Esophagus muscularis mucosa (tissue), 4 donors: ENCODE measurements around the gene XK. TPM values are rescaled to one million over a fixed set of nuclear protein-coding genes. Genes with fewer than 3 reads are reported as not detected.
A peak's percentile ranks its signal among the peaks of the same experiment; 100 is the strongest.

ENCODE experiments used
- DNase-seq: peaks from one replicate; pipeline ENCODE4 v3.0.0-alpha.2; 2017; ENCODE audit errors: extremely low spot score
- H3K27ac ChIP-seq, 4 donors: fragments of 200-600 bp; sonication (generic); replicated peaks in 1 of 4; 1 replicate in 3 of 4; 2 replicates in 1 of 4; pipeline ENCODE4 v1.5.1; 2016 to 2019; ENCODE audit warnings: mild to moderate bottlenecking in 1 of 4
- H3K27me3 ChIP-seq, 4 donors: fragments of 200-600 bp; sonication (generic); one replicate each; pipeline versions ENCODE4 v1.5.1 to v1.6.0; 2016 to 2019
- H3K36me3 ChIP-seq, 4 donors: fragments of 200-600 bp; sonication (generic); one replicate each; pipeline ENCODE4 v1.5.1; 2016 to 2019
- H3K4me1 ChIP-seq, 4 donors: fragments of 200-600 bp; sonication (generic); one replicate each; pipeline ENCODE4 v1.5.1; 2016 to 2019
- H3K4me3 ChIP-seq, 4 donors: fragments of 200-600 bp; sonication (generic); 1 replicate in 2 of 4; 2 replicates in 2 of 4; pipeline ENCODE4 v1.5.1; 2016 to 2019; ENCODE audit warnings: mild to moderate bottlenecking in 4 of 4, moderate library complexity in 1 of 4
- H3K9me3 ChIP-seq, 4 donors: fragments of 200-600 bp; sonication (generic); 1 replicate in 3 of 4; 2 replicates in 1 of 4; pipeline ENCODE4 v1.5.1; 2016 to 2019
- EP300 ChIP-seq: sonication (generic); formaldehyde crosslinking; IDR thresholded peaks from one replicate; pipeline ENCODE4 v1.6.1; 2017; ENCODE audit warnings: antibody characterized with exemption
- POLR2A ChIP-seq: fragments of 450-650 bp; IDR thresholded peaks from one replicate; pipeline ENCODE4 v1.6.1; 2017; ENCODE audit warnings: antibody characterized with exemption, moderate library complexity, mild to moderate bottlenecking, low read depth
- POLR2AphosphoS5 ChIP-seq, 2 donors: sonication (generic); formaldehyde crosslinking; IDR thresholded peaks; one replicate each; pipeline ENCODE4 v1.6.1; 2017; ENCODE audit warnings: antibody characterized with exemption in 2 of 2
- WGBS: methylation state at CpG from one replicate; pipeline ENCODE4 v1.1.5; 2018; 5-methylcytosine and 5-hydroxymethylcytosine counted together
- intact Hi-C: fragments of 100-400 bp; cut with DNase I; formaldehyde crosslinking; loops from one replicate; pipeline ENCODE4 v1.15.1; 2023
- total RNA-seq, 4 donors: library from RNA; depleted of rRNA; stranded (reverse); fragments of >200 nt; gene quantifications; one replicate each; pipeline versions ENCODE4 v1.1.0 to v1.2.1, GENCODE V29; 2016
- TF ChIP-seq, protein P1 (sequence below), 3 experiments: fragments of 200-600 bp in 2 of 3; fragments of 450-650 bp in 1 of 3; sonication (generic) in 2 of 3; IDR thresholded peaks; one replicate each; pipeline ENCODE4 v1.5.1; 2017 to 2019; ENCODE audit warnings: antibody characterized with exemption in 3 of 3, mild to moderate bottlenecking in 2 of 3, moderate library complexity in 1 of 3

The XK gene, protein sequence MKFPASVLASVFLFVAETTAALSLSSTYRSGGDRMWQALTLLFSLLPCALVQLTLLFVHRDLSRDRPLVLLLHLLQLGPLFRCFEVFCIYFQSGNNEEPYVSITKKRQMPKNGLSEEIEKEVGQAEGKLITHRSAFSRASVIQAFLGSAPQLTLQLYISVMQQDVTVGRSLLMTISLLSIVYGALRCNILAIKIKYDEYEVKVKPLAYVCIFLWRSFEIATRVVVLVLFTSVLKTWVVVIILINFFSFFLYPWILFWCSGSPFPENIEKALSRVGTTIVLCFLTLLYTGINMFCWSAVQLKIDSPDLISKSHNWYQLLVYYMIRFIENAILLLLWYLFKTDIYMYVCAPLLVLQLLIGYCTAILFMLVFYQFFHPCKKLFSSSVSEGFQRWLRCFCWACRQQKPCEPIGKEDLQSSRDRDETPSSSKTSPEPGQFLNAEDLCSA
- total RNA-seq, result 10 to 100 TPM in 2 of 4 donors, 1 to 10 TPM in 2; 8.4 to 11.9 (median 9.9) TPM

DNA sequence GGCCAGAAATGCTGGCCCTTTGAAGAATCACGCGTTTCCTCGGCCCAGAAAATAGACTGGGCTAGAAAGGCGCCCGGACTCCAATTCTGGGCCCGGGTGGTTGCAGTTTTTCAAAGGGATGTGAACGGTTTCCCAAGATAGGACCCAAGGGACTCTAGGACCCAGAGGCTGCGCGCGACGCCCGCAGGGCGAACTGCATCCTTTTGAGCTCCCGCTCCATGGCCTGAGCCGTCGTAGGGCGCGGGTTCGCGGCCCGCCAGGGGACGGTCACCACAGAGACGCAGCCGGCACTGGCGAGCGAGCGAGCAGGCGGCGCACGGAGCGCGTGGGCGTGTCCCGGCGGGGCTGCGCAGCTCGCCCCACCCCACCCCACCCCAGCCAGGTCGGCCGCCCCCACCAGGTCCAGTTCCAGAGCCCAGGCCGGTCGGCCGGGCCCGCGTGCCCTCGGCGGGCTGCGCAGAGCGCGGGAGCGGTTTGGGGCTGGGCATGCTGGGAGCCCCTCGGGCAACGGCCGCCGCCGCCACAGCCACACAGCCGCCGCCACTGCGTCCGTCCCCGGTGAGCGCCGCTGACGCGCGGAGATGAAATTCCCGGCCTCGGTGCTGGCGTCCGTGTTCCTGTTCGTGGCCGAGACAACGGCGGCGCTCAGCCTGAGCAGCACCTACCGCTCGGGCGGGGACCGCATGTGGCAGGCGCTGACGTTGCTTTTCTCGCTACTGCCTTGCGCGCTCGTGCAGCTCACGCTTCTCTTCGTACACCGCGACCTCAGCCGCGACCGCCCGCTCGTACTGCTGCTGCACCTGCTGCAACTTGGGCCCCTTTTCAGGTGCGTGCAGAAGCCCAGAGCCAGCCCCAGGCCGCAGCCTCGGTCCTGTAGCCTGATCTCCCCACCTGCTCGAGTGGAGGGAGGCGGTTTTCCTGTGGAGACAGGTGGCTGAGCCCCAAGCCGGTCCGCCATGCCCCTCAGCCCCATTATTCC, at the start of gene XK:
TSS of gene XK (plus strand) at position 411 of the 979 bp plus-strand sequence. CDS start at position 582, 171 bp downstream.
- Histone ChIP-seq H3K9me3 (no peaks in the 10 kb centered on the region), H3K4me1 (peaks cover 0 to 33% (median 21%) of the 10 kb centered on the region in 4 donors), H3K36me3 (no peaks in the 10 kb centered on the region), H3K4me3 (peak within 1 kb of the TSS; percentile 55 to 66 (median 58)), H3K27me3 (no peaks in the 10 kb centered on the region), H3K27ac (peak within 1 kb of the TSS; percentile 85 to 91 (median 87))
- no peak for TF ChIP-seq POLR2A
- peak in 1 of 2 donors; percentile 49 for TF ChIP-seq POLR2AphosphoS5 (IDR thresholded peaks at IDR 0.05)
- TF ChIP-seq, protein P1, sequence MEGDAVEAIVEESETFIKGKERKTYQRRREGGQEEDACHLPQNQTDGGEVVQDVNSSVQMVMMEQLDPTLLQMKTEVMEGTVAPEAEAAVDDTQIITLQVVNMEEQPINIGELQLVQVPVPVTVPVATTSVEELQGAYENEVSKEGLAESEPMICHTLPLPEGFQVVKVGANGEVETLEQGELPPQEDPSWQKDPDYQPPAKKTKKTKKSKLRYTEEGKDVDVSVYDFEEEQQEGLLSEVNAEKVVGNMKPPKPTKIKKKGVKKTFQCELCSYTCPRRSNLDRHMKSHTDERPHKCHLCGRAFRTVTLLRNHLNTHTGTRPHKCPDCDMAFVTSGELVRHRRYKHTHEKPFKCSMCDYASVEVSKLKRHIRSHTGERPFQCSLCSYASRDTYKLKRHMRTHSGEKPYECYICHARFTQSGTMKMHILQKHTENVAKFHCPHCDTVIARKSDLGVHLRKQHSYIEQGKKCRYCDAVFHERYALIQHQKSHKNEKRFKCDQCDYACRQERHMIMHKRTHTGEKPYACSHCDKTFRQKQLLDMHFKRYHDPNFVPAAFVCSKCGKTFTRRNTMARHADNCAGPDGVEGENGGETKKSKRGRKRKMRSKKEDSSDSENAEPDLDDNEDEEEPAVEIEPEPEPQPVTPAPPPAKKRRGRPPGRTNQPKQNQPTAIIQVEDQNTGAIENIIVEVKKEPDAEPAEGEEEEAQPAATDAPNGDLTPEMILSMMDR (IDR thresholded peaks at IDR 0.05), result no peak
- no peak for TF ChIP-seq EP300
- no peak for DNase-seq
- 58% methylated on average over 34 of the region's 100 CpGs for WGBS
- intact Hi-C loops, result no loop called here

DNA sequence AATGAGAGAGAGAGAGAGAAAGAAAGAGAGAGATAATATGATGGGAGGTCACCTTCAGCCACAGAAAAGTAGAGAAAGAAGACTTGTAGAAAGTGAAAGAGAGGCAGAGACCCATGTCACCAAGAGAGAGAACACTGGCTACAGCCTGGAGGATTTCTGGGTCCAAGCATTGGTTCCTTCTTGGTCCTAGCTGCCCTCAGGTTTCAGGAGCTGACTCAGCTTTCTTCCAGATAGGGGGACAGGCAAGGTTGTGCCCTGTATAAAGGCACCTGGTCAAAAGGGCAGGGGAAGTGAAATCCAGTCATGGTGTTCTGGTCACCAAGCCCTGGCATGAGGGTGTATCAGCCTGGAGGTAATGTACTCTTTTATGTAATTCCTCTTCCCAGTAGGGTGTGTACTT, 47.5 kb upstream of the XK start:
- Histone ChIP-seq H3K36me3 (no peaks in the 10 kb centered on the region), H3K4me1 (no peaks in the 10 kb centered on the region), H3K27ac (no peak overlapping the region), H3K4me3 (no peak overlapping the region), H3K27me3 (no peaks in the 10 kb centered on the region), H3K9me3 (peaks cover 0 to 6% (median 0%) of the 10 kb centered on the region in 4 donors)
- no peak for DNase-seq
- TF ChIP-seq, protein P1 (IDR thresholded peaks at IDR 0.05), result no peak
- TF ChIP-seq EP300 (no peak), POLR2A (no peak), POLR2AphosphoS5 (IDR thresholded peaks at IDR 0.05) (no peak)
- intact Hi-C loops, result no loop called here

DNA sequence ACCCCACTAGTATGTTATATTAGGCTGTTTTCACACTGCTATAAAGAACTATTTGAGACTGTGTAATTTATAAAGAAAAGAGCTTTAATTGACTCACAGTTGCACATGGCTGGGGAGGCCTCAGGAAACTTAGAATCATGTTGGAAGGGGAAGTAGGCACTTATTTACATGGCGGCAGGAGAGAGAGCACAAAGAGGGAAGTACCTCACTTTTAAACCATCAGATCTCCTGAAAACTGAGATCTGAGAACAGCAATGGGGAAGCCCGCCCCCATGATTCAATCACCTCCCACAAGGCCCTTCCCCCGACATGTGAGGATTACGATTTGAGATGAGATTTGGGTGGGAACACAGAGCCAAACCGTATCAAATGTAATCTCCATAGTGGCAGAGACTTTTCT, 45.4 kb upstream of the XK start:
- Histone ChIP-seq H3K9me3 (no peaks in the 10 kb centered on the region), H3K4me1 (no peaks in the 10 kb centered on the region), H3K4me3 (no peak overlapping the region), H3K27ac (no peak overlapping the region), H3K36me3 (no peaks in the 10 kb centered on the region), H3K27me3 (no peaks in the 10 kb centered on the region)
- DNase-seq, result no peak
- WGBS, result 65% methylated on average over 5 of the region's 5 CpGs
- intact Hi-C loops, result no loop called here
- TF ChIP-seq, protein P1 (IDR thresholded peaks at IDR 0.05), result no peak
- TF ChIP-seq POLR2A (no peak), POLR2AphosphoS5 (IDR thresholded peaks at IDR 0.05) (no peak), EP300 (no peak)

DNA sequence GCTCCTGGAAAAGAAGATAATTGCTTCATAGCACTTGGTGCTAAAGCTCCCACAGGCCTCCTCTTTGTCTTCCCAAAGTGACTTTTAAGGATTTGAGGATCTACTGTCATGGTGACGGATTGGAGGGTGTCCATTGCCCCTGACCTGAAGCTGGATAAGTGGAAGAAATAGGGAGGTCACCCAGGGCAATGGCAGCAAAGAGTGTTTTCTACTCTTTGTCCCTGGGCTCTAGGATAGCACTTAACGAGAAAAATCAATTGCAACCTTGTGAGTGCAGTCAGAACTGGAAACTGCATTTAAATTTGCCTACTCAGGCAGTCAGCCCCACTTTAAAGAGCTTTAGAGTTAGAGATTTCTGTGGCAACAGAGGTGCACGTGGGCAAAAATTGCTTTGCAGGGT, 43.7 kb upstream of the XK start:
- TF ChIP-seq EP300 (no peak), POLR2A (no peak), POLR2AphosphoS5 (IDR thresholded peaks at IDR 0.05) (no peak)
- TF ChIP-seq, protein P1 (IDR thresholded peaks at IDR 0.05), result no peak
- intact Hi-C loops, result no loop called here

More for the DNA sequence above, 43.7 kb upstream of the XK start:
- no peaks in the 10 kb centered on the region for H3K27me3 ChIP-seq
- H3K27ac ChIP-seq, result no peak overlapping the region
- no peaks in the 10 kb centered on the region for H3K36me3 ChIP-seq
- no peaks in the 10 kb centered on the region for H3K4me1 ChIP-seq
- no peak overlapping the region for H3K4me3 ChIP-seq
- 67% methylated on average over 3 of the region's 3 CpGs for WGBS
- H3K9me3 ChIP-seq, result no peaks in the 10 kb centered on the region
- no peak for DNase-seq
